Right cardiac atrium (tissue), 5 donors: ENCODE results near the gene SH2D4B. TPM values are rescaled to one million over a fixed set of nuclear protein-coding genes. Genes with fewer than 3 reads are reported as not detected.

Experiments
- ATAC-seq, 2 donors: fragments of 200-7000 bp; cut with Tn5 transposase; one replicate each; pipeline versions ENCODE4 v1.8.0 to v1.9.1; 2020; ENCODE audit warnings: moderate library complexity in 2 of 2, mild to moderate bottlenecking in 1 of 2
- DNase-seq, 3 donors: peaks; one replicate each; pipeline ENCODE4 v3.0.0-alpha.2; 2020
- H3K27ac ChIP-seq: one replicate; pipeline ENCODE4 v1.5.1; 2013; ENCODE audit warnings: mild to moderate bottlenecking, low read length, control low read depth, moderate library complexity
- H3K27me3 ChIP-seq: one replicate; pipeline ENCODE4 v1.6.1; 2013; ENCODE audit not compliant: control insufficient read depth, insufficient read depth
- H3K4me1 ChIP-seq: one replicate; pipeline ENCODE4 v1.6.1; 2013; ENCODE audit warnings: low read length; ENCODE audit not compliant: control insufficient read depth, insufficient read depth
- H3K4me3 ChIP-seq: one replicate; pipeline ENCODE4 v1.5.1; 2013; ENCODE audit warnings: low read length, control low read depth
- H3K9me3 ChIP-seq: one replicate; pipeline ENCODE4 v1.6.1; 2013; ENCODE audit warnings: low read length; ENCODE audit not compliant: control insufficient read depth
- WGBS: extraction: QIAGEN DNeasy Blood & Tissue Kit; methylation state at CpG from one replicate; pipeline ENCODE4 v1.1.7; 2013; 5-methylcytosine and 5-hydroxymethylcytosine counted together
- intact Hi-C, 4 donors: fragments of 100-400 bp; cut with DNase I; formaldehyde crosslinking; loops; one replicate each; pipeline versions ENCODE4 v1.11.0 to v1.14.0; 2022 to 2023
- polyA plus RNA-seq: library from polyadenylated mRNA; stranded (reverse); fragments of 200-250 nt; gene quantifications from one replicate; pipeline ENCODE4 v1.2.3, GENCODE V29; 2013
- total RNA-seq, 4 donors: library from RNA; stranded (reverse); fragmentation: NEBNext Ultra II Directional; extraction: Animal tissue kit (Norgen Biotek cat#: 25700); gene quantifications; one replicate each; pipeline ENCODE4 v1.2.1, GENCODE V29; 2021
- donor health status: healthy with polysubstance abuse.
- donor health status: DM: no; HTN: yes; CAD: no.
- donor health status: DM: no; HTN: no; CAD: no.
- donor health status: DM: no; HTN: yes; CAD: no; lungs with severe emphysema.
- donor health status: DM: yes; HTN: yes; CAD: no.

SH2D4B gene
- total and polyA plus RNA-seq, 5 donors: not detected

- ATAC-seq (no peak), DNase-seq (no peak)
- H3K4me3 ChIP-seq: no peak overlapping the region
- WGBS: 85% methylated on average over 5 of the region's 5 CpGs
- intact Hi-C loops: loop anchor here in 1 of 4 donors (10.0 kb wide), 1 partner anchor 230 kb away; no protein-coding TSS in a partner anchor
- H3K27ac ChIP-seq: no peak overlapping the region
- H3K9me3 ChIP-seq: no peaks in the 10 kb centered on the region
- H3K27me3 ChIP-seq: no peaks in the 10 kb centered on the region
- no peaks in the 10 kb centered on the region for H3K4me1 ChIP-seq
These were observed 157.2 kb downstream of the SH2D4B start for GRCh38 chr10:80694930-80695329.

Other genes starting within 250 kb of the SH2D4B start
- under 1 TPM in 3 of 4 donors, not detected in 1; 0.09 to 0.25 (median 0.20) TPM for gene MAT1A, start 248.2 kb upstream of the SH2D4B start, total RNA-seq
- 0.11 TPM for gene MAT1A, start 248.2 kb upstream of the SH2D4B start, polyA plus RNA-seq
- gene DYDC1, start 181.1 kb upstream of the SH2D4B start, total RNA-seq: not detected
- not detected for gene DYDC1, start 181.1 kb upstream of the SH2D4B start, polyA plus RNA-seq
- not detected for gene DYDC2, start 181.1 kb upstream of the SH2D4B start, total RNA-seq
- not detected for gene DYDC2, start 181.1 kb upstream of the SH2D4B start, polyA plus RNA-seq
- gene PRXL2A, start 129.4 kb upstream of the SH2D4B start, total RNA-seq: 100 to 1,000 TPM in 2 of 4 donors, 10 to 100 TPM in 2; 91.3 to 162 (median 100) TPM
- 105 TPM for gene PRXL2A, start 129.4 kb upstream of the SH2D4B start, polyA plus RNA-seq
- gene TSPAN14, start 83.6 kb upstream of the SH2D4B start, total RNA-seq: 10 to 100 TPM; 24.4 to 44.1 (median 34.1) TPM
- 27.6 TPM for gene TSPAN14, start 83.6 kb upstream of the SH2D4B start, polyA plus RNA-seq